Activated CD8-positive, alpha-beta memory T cell treated with anti-CD3 and anti-CD28 coated beads, Interleukin-2, amount 10 ng/mL, durations not matched to agents 7 days and 5 days (primary cell): ENCODE results near the gene PWP2. TPM values are rescaled to one million over a fixed set of nuclear protein-coding genes. Genes with fewer than 3 reads are reported as not detected.
"Not testable (repeated sequence)": the region's sequence is repeated elsewhere in the genome, so short reads cannot be mapped to it uniquely, and the experiment has no call there.

Experiments
- ATAC-seq: fragments of 150-1000 bp; cut with Tn5 transposase; one replicate; pipeline ENCODE4 v1.10.0; 2021; ENCODE audit warnings: moderate library complexity
- CTCF ChIA-PET: fragments of 350-600 bp; sonication (Branson Sonifier 250); formaldehyde crosslinking; loops from one replicate; lab custom pipeline; 2021; ENCODE audit warnings: antibody characterized with exemption; lab: Charles Lee
- DNase-seq: peaks from one replicate; pipeline ENCODE4 v3.0.0-alpha.2; 2020
- H3K27ac Mint-ChIP-seq: one replicate; pipeline ENCODE4 v1.8.0; 2021; ENCODE audit warnings: mild to moderate bottlenecking, mixed read lengths
- H3K27me3 Mint-ChIP-seq: one replicate; pipeline ENCODE4 v1.8.0; 2021; ENCODE audit warnings: mixed read lengths
- H3K36me3 Mint-ChIP-seq: one replicate; pipeline ENCODE4 v1.8.0; 2021; ENCODE audit warnings: mild to moderate bottlenecking, mixed read lengths
- H3K4me1 Mint-ChIP-seq: one replicate; pipeline ENCODE4 v1.8.0; 2021; ENCODE audit warnings: mixed read lengths
- H3K4me3 Mint-ChIP-seq: one replicate; pipeline ENCODE4 v1.8.0; 2021; ENCODE audit warnings: mild to moderate bottlenecking, moderate library complexity, mixed read lengths
- H3K9me3 Mint-ChIP-seq: one replicate; pipeline ENCODE4 v1.8.0; 2022; ENCODE audit warnings: low read depth, mixed read lengths
- total RNA-seq, 2 experiments: library from RNA; stranded (reverse); gene quantifications; one replicate each; pipeline ENCODE4 v1.2.3, GENCODE V29; 2021

Gene PWP2
- total RNA-seq, 2 experiments from 2014 or later, result 9.3 to 9.6 TPM

DNA sequence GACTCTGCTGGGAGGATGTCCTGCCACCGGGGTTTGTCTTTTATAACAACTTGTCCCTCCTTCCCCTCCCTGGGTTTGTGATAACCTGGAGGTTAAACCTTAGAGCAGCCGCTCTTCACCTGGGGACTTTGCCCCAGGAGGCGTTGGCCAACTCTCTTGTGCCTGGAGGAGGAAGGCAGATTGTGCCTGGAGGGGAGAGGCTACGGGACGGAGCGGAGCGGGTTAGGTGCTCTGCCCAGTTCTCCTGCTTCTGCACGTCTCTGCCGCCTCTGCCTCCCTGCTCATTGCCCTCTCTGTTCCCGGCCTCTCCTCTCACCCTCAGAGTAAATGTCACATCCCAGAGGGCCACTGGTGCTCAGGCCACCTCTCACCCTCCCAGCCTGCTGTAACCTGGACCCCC is 63.1 kb downstream of the PWP2 start:
- H3K27ac Mint-ChIP-seq, CTCF ChIA-PET, H3K9me3 Mint-ChIP-seq: not testable (repeated sequence)

GRCh38 chr21:44170863-44171262 is 63.7 kb downstream of the PWP2 start:
- H3K27me3 Mint-ChIP-seq, ATAC-seq, H3K36me3 Mint-ChIP-seq, H3K27ac Mint-ChIP-seq, CTCF ChIA-PET, DNase-seq, H3K4me1 Mint-ChIP-seq, H3K4me3 Mint-ChIP-seq, H3K9me3 Mint-ChIP-seq: not testable (repeated sequence)

More for the DNA sequence above, 63.1 kb downstream of the PWP2 start:
- H3K27me3 Mint-ChIP-seq, H3K4me3 Mint-ChIP-seq, DNase-seq, H3K36me3 Mint-ChIP-seq, H3K4me1 Mint-ChIP-seq, ATAC-seq: not testable (repeated sequence)

DNA sequence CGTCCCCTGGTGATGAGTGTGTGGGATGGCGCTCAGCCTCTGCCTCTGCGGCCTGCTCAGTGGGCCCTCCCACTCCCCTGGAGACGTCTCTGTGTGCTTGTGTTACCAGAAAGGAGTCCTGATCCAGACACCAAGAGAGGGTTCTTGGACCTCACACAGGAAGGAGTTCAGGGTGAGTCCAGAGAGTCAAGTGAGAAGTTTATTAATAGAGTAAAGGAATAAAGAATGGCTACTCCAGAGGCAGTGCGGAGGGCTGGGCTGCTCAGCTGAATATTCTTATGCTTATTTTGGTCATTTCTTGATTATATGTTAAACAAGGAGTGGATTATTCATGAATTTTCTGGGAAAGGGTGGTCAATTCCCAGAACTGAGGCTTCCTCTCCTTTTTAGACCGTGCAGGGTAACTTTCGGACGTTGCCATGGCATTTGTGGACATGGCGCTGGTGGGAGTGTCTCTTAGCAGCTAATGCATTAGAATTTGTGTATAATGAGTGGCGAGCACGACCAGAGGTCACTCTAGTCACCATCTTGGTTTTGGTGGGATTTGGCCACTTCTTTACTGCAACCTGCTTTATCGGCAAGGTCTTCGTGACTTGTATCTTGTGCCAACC is 64.9 kb downstream of the PWP2 start:
- H3K4me3 Mint-ChIP-seq, H3K4me1 Mint-ChIP-seq, H3K27me3 Mint-ChIP-seq, ATAC-seq, DNase-seq, H3K27ac Mint-ChIP-seq, CTCF ChIA-PET, H3K36me3 Mint-ChIP-seq, H3K9me3 Mint-ChIP-seq: not testable (repeated sequence)

- H3K4me1 Mint-ChIP-seq, H3K27me3 Mint-ChIP-seq, ATAC-seq, H3K27ac Mint-ChIP-seq, CTCF ChIA-PET, H3K36me3 Mint-ChIP-seq, DNase-seq, H3K9me3 Mint-ChIP-seq, H3K4me3 Mint-ChIP-seq: not testable (repeated sequence)
These were observed 65.5 kb downstream of the PWP2 start for GRCh38 chr21:44172741-44173140.

DNA sequence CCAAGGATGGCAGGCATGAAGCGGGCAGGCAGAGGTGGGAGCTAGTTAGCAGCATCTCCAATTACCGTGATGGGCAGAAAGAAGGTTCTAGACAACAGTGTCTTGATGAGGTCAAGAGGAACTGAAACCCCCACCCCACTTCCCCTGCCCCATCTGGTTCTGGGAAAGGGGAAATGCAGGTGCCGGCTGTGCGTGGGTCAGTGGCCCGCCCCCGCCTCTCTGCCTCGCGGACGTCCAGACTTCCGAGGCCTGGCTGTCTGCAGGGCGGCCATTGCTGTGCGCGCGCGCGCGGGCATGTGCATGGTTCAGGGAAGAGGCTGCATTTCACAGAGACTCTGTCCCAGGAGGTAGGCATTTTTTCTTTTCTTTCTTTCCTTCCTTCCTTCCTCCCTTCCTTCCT is 68.0 kb downstream of the PWP2 start:
- CTCF ChIA-PET, H3K4me3 Mint-ChIP-seq, H3K4me1 Mint-ChIP-seq, H3K27ac Mint-ChIP-seq, DNase-seq, H3K27me3 Mint-ChIP-seq, ATAC-seq, H3K9me3 Mint-ChIP-seq, H3K36me3 Mint-ChIP-seq: not testable (repeated sequence)

- H3K27ac Mint-ChIP-seq, CTCF ChIA-PET, DNase-seq, H3K27me3 Mint-ChIP-seq, H3K36me3 Mint-ChIP-seq, H3K4me3 Mint-ChIP-seq, H3K4me1 Mint-ChIP-seq, ATAC-seq, H3K9me3 Mint-ChIP-seq: not testable (repeated sequence)
These were observed 68.9 kb downstream of the PWP2 start for GRCh38 chr21:44176127-44176526.

Other genes starting within 250 kb of the PWP2 start
- gene AGPAT3, start 242.2 kb upstream of the PWP2 start, total RNA-seq, result 100 to 1,000 TPM in 1 of 2 experiments, 10 to 100 TPM in 1; 94.3 to 101 TPM
- 10 to 100 TPM; 71.5 to 71.7 TPM for gene TRAPPC10, start 95.1 kb upstream of the PWP2 start, total RNA-seq
- 10 to 100 TPM; 10.0 to 12.5 TPM for gene GATD3, start 26.3 kb downstream of the PWP2 start, total RNA-seq
- 1 to 10 TPM; 1.1 to 1.7 TPM for gene ICOSLG, start 133.5 kb downstream of the PWP2 start, total RNA-seq
- gene DNMT3L, start 154.5 kb downstream of the PWP2 start, total RNA-seq, result not detected
- under 1 TPM; 0.06 to 0.33 TPM for gene AIRE, start 178.5 kb downstream of the PWP2 start, total RNA-seq
- gene PFKL, start 192.7 kb downstream of the PWP2 start, total RNA-seq, result 100 to 1,000 TPM; 162 to 200 TPM
- gene CFAP410, start 232.0 kb downstream of the PWP2 start, total RNA-seq, result 10 to 100 TPM; 14.8 to 15.3 TPM
- gene TRPM2, start 246.2 kb downstream of the PWP2 start, total RNA-seq, result 10 to 100 TPM; 21.2 to 32.7 TPM